Left colon (tissue), 2 donors: ENCODE measurements around the gene COL15A1. TPM values are rescaled to one million over a fixed set of nuclear protein-coding genes. Genes with fewer than 3 reads are reported as not detected.

Experiments
- ATAC-seq: fragments of 200-7000 bp; cut with Tn5 transposase; one replicate; pipeline ENCODE4 v1.9.1; 2020; ENCODE audit warnings: mild to moderate bottlenecking, moderate library complexity
- DNase-seq, 2 donors: peaks; one replicate each; pipeline ENCODE4 v3.0.0-alpha.2; 2020
- intact Hi-C, 2 donors: fragments of 100-400 bp; cut with DNase I in 1 of 2; cut with micrococcal nuclease in 1 of 2; formaldehyde crosslinking; loops; one replicate each; pipeline versions ENCODE4 v1.11.2 to v1.14.0; 2022; cut with DNase I, micrococcal nuclease
- total RNA-seq, 2 donors: library from RNA; stranded (reverse); fragmentation: NEBNext Ultra II Directional; extraction: Animal tissue kit (Norgen Biotek cat#: 25700); gene quantifications; one replicate each; pipeline ENCODE4 v1.2.1, GENCODE V29; 2021
- donor health status: DM: no; HTN: no; CAD: no.
- donor health status: DM: yes; HTN: yes; CAD: no.

COL15A1 gene
- total RNA-seq, 2 donors from 2014 or later, result 2.4 to 9.5 TPM

GRCh38 chr9:99056886-99057664 lies 113.4 kb downstream of the COL15A1 start:
- no peak for DNase-seq
- intact Hi-C loops, result no loop called here
- ATAC-seq, result no peak

- DNase-seq (peak; percentile 41 to 52), ATAC-seq (peak; percentile 35)
- intact Hi-C loops, result no loop called here
Observed at GRCh38 chr9:99057665-99058625, 114.2 kb downstream of the COL15A1 start.

DNA sequence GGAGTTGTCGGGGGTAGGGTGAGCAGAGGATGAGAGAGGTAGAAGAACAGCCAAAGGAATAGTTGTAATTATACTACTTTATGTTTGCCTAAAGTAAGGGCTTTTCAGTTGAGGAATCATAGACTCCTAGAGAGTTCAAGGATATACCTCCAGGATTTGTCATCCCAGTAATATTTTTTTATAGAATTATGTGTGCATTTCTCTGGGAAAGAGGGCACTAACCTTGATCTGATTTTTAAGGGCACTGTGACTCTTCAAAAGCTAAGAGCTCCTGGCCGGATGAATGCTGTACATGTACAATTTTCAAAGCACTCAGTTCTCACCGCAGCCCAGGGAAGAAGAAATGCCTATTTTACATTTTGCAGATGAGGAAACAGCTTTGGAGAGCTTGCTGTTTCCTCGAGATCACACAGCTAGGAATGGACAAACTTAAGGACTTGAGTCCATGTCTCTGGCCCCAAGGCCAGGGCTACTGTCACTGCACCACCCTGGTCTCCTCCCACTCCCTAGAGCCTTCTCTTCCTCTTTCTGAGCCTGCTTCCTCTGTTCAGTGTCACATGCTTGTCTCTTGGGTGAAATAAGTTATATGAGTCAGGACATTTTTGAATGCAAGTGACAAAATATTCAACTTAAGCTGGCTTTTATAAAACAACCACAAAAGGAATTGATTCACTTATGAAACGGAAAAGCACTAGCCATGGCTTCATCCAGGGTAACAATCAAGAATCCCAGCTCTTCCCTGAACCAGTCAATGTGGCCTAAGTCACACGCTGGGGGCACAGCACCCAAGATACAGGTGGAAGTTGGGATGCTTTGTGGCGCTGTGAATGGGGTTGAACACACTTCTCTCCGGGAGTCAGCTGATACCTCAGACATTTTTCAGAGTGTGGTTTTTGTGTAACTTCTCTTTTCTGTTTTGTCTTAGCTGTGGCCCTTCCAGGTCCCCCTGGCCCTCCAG lies 115.5 kb downstream of the COL15A1 start:
- DNase-seq, result peak in 1 of 2 donors; percentile 45
- peak; percentile 40 for ATAC-seq
- intact Hi-C loops, result no loop called here

GRCh38 chr9:99060621-99061020 lies 116.9 kb downstream of the COL15A1 start:
- ATAC-seq (no peak), DNase-seq (no peak)
- intact Hi-C loops, result no loop called here

GRCh38 chr9:99062549-99062948 lies 118.8 kb downstream of the COL15A1 start:
- intact Hi-C loops, result no loop called here
- no peak for ATAC-seq
- no peak for DNase-seq

GRCh38 chr9:99063522-99063921 lies 119.8 kb downstream of the COL15A1 start:
- no peak for DNase-seq
- intact Hi-C loops, result no loop called here
- ATAC-seq, result no peak

DNA sequence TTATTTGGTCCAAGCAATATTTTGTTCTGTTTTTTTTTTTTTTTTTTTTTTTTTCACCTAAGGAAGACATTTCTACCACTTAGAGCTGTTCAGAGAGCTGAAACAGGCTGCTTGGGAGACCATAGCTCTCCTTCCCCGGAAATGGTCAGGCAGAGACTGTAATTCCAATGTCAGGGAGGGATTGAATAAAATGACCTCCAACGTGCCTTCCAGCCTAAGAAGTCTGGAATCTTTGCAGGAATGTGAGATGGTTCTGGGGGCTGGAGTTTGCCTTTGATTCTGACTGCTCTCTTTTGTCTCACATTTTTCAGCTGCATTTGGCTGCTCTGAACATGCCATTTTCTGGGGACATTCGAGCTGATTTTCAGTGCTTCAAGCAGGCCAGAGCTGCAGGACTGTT lies 122.9 kb downstream of the COL15A1 start:
- ATAC-seq (no peak), DNase-seq (no peak)
- intact Hi-C loops, result no loop called here

DNA sequence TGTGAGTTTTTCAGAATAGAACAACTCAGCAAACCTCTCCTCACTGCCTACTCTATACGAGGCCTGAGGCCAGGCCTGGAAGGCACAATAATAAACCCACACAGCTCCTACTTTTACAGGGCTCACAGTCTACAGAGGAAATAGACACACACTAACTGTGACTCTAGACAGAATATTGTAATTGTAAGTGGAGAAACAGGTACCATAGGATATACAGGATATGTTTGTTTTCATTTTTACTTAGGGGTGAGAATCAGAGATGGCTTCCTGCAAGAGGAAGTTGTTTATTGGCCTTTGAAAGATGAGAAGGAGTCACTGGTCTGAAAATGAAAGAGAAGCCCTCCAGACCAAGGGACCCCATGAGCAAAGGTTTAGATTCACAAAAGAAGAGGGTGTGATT lies 125.4 kb downstream of the COL15A1 start:
- ATAC-seq (no peak), DNase-seq (no peak)
- intact Hi-C loops, result no loop called here

DNA sequence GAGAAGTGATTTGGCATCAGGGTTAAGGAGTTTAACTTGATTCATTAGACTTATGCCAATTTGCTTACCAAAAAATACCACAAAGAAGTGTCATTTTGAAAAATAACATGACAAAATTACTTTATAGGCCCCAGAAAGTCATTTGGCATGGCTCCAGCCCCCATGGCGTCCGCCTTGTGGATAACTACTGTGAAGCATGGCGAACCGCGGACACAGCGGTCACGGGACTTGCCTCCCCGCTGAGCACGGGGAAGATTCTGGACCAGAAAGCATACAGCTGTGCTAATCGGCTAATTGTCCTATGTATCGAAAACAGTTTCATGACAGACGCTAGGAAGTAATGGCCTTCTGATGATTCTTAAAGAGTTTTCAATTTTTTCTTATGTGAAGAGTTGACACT lies 125.8 kb downstream of the COL15A1 start:
- DNase-seq, result no peak
- ATAC-seq, result no peak
- intact Hi-C loops, result no loop called here

GRCh38 chr9:99070681-99071080 lies 127.0 kb downstream of the COL15A1 start:
- ATAC-seq (no peak), DNase-seq (no peak)
- intact Hi-C loops, result no loop called here

DNA sequence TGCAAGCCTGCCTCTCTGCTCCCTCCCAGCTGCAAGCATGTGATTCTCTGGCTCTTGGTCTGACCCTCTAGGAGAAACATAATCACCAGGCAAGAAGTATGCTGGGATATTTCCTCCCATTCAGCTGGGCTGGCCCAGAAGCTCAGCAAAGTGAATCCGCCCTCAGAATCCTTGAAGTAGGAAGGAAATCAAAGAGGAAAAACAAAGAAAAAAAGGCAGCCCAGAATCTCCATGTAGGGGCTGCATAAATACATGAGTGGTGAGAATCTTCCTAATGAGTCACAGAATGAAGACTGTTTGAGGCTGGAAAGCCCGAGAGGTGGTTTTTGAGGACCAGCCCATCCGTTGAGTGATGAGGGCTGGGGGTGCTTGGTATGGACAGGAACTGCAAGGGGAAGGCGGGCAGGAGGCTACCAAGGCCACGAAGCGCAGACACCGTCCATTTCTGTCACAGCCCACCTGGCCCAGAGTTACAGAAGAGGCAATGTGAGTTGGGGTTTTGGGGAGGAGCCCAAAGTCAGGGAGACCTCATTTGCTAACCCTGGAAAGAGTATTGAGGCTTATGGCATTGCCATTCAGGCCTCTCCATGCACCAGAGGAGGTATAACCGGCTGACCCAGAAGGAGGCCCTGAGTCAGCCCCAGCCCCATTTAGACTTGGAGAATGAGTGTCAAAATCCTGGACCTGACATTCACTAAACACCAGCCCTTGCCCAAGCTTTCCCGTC lies 127.8 kb downstream of the COL15A1 start:
- intact Hi-C loops, result no loop called here
- ATAC-seq, result no peak
- no peak for DNase-seq

DNA sequence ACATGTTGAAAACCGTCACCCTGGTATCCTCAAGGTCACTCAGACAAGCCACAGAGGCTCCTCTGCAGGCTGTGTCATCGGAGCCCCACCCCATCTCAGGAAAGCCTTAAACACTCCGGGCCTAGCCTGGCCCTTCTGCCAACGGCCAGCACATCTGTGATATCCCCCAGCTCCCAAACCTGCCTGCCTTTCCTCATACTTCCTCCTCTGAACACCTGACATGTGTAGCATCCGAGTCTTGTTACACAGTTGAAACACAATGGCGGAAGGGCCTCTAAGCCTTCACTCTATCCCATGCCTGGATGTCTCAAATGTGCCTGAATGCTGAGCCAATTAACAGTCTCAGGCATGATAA lies 128.3 kb downstream of the COL15A1 start:
- DNase-seq, result no peak
- intact Hi-C loops, result no loop called here
- ATAC-seq, result no peak

DNA sequence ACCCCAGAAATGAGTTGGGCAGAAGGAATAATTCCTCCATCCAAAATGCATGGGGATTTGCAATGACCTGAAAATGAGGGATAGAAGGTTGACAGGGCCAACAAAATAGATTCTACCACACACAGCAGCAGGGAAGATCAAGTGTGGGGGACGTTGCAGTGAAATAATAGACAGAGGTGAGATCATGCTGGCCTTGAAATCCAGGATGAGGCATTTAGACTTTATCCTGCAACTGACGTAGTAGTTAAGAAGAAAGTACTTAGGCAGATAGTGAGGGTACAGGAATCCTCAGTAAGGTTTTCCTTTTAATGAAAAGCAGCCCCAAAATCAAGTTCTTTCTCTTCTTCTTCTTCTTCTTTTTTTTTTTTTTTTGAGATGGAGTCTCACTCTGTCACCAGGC lies 129.6 kb downstream of the COL15A1 start:
- ATAC-seq (no peak), DNase-seq (no peak)
- intact Hi-C loops, result no loop called here

DNA sequence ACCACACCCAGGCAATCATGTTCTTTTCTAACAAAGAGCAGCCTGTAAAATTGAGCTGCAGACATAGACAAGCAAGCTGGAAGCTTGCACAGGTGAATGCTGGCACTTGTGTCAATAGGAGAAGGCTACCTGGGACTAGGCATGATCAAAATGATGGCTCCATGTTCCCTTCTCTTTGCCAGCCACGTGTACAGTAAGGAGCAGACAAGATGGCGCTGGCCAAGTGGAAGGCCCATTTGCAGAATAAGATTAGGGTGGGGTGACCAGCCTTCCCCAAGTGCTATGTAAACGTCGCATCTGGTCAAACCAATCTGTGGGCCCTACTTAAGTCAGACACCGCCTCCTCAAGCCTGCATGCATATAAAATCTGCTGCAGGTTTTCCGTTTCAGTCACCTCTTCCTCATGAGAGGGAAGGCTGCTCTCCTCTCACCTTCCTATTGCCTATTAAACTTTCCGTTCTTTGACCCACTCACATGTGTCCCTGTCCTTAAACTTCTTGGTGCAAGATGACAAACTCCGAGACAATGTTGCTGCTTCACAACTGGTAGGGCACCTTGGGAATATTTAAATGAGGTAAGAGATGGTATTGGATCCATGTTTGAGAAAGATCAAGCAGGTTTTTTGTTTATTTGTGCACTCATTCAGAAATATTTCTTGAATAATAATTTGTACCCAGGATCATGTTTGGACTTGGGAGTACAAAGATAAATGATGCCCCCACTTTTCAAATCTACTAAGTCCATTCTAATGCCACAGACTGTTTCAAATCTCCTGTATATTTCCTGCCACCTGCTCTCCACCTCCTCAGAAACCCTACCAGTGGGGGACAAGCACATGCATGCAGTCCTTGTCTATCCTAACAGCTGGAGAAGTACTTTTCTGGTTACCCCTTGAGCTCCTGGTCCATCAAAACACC lies 130.5 kb downstream of the COL15A1 start:
- DNase-seq (no peak), ATAC-seq (no peak)
- intact Hi-C loops, result no loop called here

- intact Hi-C loops, result no loop called here
- DNase-seq (no peak), ATAC-seq (no peak)
Observed at GRCh38 chr9:99074902-99075245, 131.2 kb downstream of the COL15A1 start.

GRCh38 chr9:99075246-99075912 lies 131.7 kb downstream of the COL15A1 start:
- no peak for ATAC-seq

DNA sequence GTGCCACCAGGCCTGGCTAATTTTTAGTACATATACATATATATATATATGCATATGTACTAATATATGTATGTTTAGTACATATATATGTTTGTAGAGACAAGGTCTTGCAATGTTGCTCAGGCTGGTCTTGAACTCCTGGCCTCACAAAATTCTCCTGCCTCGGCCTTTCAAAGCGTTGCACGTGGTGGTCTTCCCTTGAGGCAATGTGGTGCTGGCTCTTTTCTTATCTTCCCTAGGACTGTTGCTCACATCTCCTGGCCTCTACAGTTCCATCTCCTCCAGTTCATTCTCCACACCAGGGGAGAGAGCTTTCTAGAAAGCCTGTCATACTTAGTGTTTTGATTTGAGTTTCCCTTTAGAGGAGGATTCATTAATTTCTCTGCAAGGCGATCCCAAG lies 132.3 kb downstream of the COL15A1 start:
- intact Hi-C loops, result no loop called here
- ATAC-seq, result no peak
- no peak for DNase-seq

More at GRCh38 chr9:99075246-99075912, 131.7 kb downstream of the COL15A1 start:
- DNase-seq, result no peak
- intact Hi-C loops, result no loop called here
